ENCODE data around the gene STAB1.

GRCh38 chr3:52531860-52532516 is 36.9 kb downstream of the STAB1 start:
- no peak for TF ChIP-seq HMGXB4 (CRISPR knock-in tag; IDR thresholded peaks at IDR 0.05; ENCODE audit: borderline replicate concordance)
- no peak for TF ChIP-seq RFX5 (IDR thresholded peaks at IDR 0.05)
- TF ChIP-seq HOXA7 (CRISPR knock-in tag; IDR thresholded peaks at IDR 0.05): no peak
- no peak for TF ChIP-seq POLR2A (IDR thresholded peaks at IDR 0.05; ENCODE audit: low read length)
- no peak for TF ChIP-seq CTCF (IDR thresholded peaks at IDR 0.05)
- no peak for TF ChIP-seq RAD21 (conservative IDR thresholded peaks at IDR 0.05 in 1 of 2, IDR thresholded peaks at IDR 0.05 in 1 of 2)
- no peak for TF ChIP-seq MYC (IDR thresholded peaks at IDR 0.05; ENCODE audit: borderline replicate concordance, low read length)
- TF ChIP-seq, protein P1, sequence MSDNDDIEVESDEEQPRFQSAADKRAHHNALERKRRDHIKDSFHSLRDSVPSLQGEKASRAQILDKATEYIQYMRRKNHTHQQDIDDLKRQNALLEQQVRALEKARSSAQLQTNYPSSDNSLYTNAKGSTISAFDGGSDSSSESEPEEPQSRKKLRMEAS (IDR thresholded peaks at IDR 0.05): no peak
- no peak for TF ChIP-seq RCOR1 (IDR thresholded peaks at IDR 0.05; ENCODE audit: low read depth, low read length)
- TF ChIP-seq BHLHE40 (IDR thresholded peaks at IDR 0.05; ENCODE audit: low read depth, low read length): no peak
- TF ChIP-seq JUNB (IDR thresholded peaks at IDR 0.05): no peak
